RWPE1 (cell line): ENCODE results near the gene C1D.
"Not testable (repeated sequence)": the region's sequence is repeated elsewhere in the genome, so short reads cannot be mapped to it uniquely, and the experiment has no call there.

Source experiments
- CTCF ChIA-PET: fragments of 350-600 bp; sonication (Branson Sonifier 250); formaldehyde crosslinking; extraction: SDS; loops from one replicate; lab custom pipeline; 2021; lab: Yijun Ruan, JAX
- POLR2A ChIA-PET: fragments of 400-600 bp; formaldehyde crosslinking; extraction: SDS; loops from one replicate; lab custom pipeline; 2020; ENCODE audit warnings: antibody characterized with exemption; ENCODE audit not compliant: low non-redundant PET; lab: Yijun Ruan, JAX
- DNase-seq: peaks from one replicate; pipeline ENCODE4 v3.0.0; 2012; ENCODE audit warnings: low spot score
- H3K27ac ChIP-seq: fragments of 450-650 bp; 2 replicates; pipeline ENCODE4 v1.5.1; 2017
- TF ChIP-seq, protein P1 (sequence below): fragments of 450-650 bp; conservative IDR thresholded peaks from 2 replicates; pipeline ENCODE4 v1.5.1; 2017; ENCODE audit warnings: low read depth, mild to moderate bottlenecking

The C1D gene

DNA sequence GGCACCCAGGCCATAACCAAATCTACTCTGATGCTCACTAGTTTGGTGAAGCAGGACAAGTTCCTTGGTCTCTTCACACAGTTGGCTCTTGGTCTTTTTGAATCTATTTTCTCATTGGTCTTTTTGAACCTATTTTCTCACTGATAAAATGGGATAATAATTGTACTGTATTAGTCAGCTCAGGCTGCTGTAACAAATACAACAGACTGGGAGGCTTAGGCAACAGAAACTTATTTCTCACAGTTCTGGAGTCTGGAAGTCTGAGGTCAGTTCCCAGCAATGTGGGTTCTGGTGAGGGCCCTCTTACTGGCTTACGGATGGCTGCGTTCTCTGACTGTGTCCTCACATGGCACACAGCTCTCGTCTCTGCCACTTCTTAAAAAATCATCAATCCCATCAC lies 63.5 kb downstream of the C1D start:
- TF ChIP-seq, protein P1, sequence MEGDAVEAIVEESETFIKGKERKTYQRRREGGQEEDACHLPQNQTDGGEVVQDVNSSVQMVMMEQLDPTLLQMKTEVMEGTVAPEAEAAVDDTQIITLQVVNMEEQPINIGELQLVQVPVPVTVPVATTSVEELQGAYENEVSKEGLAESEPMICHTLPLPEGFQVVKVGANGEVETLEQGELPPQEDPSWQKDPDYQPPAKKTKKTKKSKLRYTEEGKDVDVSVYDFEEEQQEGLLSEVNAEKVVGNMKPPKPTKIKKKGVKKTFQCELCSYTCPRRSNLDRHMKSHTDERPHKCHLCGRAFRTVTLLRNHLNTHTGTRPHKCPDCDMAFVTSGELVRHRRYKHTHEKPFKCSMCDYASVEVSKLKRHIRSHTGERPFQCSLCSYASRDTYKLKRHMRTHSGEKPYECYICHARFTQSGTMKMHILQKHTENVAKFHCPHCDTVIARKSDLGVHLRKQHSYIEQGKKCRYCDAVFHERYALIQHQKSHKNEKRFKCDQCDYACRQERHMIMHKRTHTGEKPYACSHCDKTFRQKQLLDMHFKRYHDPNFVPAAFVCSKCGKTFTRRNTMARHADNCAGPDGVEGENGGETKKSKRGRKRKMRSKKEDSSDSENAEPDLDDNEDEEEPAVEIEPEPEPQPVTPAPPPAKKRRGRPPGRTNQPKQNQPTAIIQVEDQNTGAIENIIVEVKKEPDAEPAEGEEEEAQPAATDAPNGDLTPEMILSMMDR, result no peak
- no peak for DNase-seq
- ChIA-PET POLR2A (no interaction called here), CTCF (no interaction called here)
- H3K27ac ChIP-seq, result no peak overlapping the region

DNA sequence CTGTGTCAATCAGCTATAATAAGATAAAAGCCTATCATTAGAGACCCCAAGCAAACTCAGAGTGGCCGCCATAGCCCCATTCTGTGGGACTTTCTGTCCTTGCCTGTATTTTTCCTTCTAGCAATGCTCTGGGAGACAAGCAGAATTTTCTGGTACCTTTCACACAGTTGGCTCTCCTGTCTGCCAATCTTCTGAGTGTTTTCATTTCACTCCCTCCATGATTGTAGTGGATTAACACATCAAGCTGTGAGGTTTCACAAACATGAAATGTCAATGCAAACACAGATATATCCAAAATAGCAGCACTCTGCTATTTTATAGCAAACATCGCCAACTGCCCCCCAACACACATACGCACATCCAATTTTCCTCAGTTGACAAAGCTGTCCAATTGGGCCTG lies 64.9 kb downstream of the C1D start:
- H3K27ac ChIP-seq, result peak overlapping the region; percentile 86
- CTCF ChIA-PET, result interaction anchor here (0.7 to 0.9 kb wide), 2 partner anchors 151 to 248 kb away, joined by 4 to 5 read pairs; no protein-coding TSS in a partner anchor
- TF ChIP-seq, protein P1, result no peak
- DNase-seq, result peak; percentile 17
- POLR2A ChIA-PET, result no interaction called here

DNA sequence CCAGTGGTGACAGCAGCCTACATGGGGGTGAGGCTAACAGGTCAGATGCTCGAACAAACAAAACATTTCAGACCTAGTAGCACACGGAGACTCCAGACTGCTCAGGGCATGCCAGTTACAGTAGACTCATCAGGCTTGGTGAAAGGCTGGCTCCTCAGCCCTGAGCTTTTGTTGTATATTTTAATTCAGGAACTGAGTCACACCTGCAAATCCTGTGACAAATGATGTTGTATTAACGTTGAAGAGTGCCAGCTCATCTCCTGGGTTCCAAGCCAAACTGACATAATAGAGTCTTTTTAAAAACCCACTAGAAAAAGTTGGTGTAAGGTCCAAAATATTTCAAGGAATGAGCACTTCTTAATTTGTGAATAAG lies 65.3 kb downstream of the C1D start:
- TF ChIP-seq, protein P1, result no peak
- ChIA-PET POLR2A (interaction anchor here (0.6 kb wide), 1 partner anchor 1564 kb away, joined by 3 read pairs; no protein-coding TSS in a partner anchor), CTCF (interaction anchor here (0.9 kb wide), 1 partner anchor 151 kb away, joined by 5 read pairs; no protein-coding TSS in a partner anchor)
- peak; percentile 76 for DNase-seq
- H3K27ac ChIP-seq, result peak overlapping the region; percentile 86

DNA sequence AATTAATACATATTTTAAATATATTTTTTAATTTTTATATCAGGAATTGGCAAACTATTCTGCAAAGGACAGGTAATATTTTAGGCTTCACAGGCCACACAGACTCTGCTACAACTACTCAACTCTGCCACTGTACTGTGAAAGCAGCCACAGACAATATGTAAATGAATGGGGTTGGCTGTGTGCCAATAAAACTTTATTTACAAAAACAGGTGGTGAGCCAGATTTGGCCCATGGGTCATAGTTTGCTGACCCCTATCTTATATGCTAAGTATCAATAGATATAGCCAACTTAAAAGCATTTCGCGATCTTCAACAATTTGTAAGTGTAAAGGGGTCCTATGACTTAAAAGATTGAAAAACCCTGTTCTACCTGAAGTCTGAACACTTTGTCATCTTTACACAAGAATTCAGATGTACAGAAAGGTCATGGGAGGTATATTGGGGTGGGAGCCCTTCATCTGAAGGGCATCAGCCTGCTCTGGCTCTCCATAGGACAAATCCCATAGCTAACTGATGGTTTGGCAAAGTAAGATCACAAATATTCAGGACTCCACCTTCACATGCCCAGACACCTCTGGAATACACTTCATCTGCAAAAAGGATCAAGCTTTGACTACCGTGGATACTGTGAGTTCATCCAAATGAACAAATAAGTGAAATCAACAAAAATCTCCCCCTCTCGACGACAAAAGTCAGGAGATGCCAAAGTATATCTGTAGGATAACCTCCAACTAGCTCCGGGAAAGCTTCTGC lies 65.9 kb downstream of the C1D start:
- peak overlapping the region; percentile 86 for H3K27ac ChIP-seq
- ChIA-PET CTCF (no interaction called here), POLR2A (interaction anchor here (0.6 kb wide), 1 partner anchor 1564 kb away, joined by 3 read pairs; no protein-coding TSS in a partner anchor)
- peak; percentile 41 for DNase-seq
- TF ChIP-seq, protein P1, result no peak

DNA sequence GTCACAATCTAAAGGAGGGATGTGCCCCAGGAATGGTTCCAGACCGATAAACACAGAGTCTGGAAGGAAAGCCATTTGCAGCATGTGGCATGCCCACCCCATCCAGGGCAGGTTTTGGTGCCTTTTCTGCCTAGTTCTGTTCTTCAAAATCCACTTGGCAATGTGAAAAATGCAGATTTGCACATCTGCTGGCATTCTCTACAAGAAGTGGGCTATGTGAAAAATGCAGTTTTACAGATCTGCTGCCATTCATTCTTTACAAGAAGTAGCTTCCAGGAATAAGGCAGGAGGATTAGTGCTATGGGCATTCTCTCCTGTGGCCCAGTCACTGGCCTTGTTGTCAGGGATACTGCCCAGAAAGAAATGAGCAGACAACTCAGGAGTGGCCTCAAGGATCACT lies 68.1 kb downstream of the C1D start:
- no peak for DNase-seq
- TF ChIP-seq, protein P1, result no peak
- no peak overlapping the region for H3K27ac ChIP-seq
- ChIA-PET POLR2A (no interaction called here), CTCF (no interaction called here)

DNA sequence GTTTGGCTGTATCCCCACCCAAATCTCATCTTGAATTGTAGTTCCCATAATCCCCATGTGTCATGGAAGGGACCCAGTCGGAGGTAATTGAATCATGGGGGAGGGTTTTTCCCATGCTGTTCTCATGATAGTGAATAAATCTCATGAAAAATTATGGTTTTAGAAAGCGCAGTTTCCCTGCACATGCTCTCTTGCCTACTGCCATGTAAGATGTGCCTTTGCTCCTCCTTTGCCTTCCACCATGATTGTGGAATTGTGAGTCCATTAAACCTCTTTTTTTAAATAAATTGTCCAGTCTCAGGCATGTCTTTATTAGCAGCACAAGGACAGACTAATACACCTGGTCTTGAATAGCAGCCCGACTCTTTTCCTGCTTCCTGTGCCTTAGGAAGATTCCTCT lies 68.7 kb downstream of the C1D start:
- DNase-seq, H3K27ac ChIP-seq, POLR2A ChIA-PET: not testable (repeated sequence)
- CTCF ChIA-PET, result interaction anchor here (0.5 kb wide), 1 partner anchor 1621 kb away, joined by 3 read pairs; no protein-coding TSS in a partner anchor

DNA sequence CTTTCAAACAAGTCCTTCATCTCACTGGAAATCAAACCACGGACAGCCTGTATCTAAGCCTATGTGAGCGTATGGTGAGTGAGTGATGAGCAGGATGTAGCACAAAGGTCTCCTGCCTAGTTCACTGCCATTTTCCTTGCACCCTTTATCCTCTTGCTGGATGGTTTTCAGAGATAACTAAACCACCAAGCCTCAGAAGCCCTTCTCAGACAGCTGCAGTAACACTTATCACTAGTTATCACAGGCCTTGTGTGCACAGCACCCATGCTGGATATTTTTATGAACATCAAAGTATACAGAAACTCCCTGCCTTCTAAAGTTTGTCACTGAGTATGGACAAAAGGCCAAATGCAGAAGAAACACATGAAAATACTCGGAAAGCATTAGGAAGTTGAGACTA lies 69.5 kb downstream of the C1D start:
- TF ChIP-seq, protein P1, result no peak
- no peak for DNase-seq
- ChIA-PET POLR2A (no interaction called here), CTCF (no interaction called here)
- H3K27ac ChIP-seq, result no peak overlapping the region
